ENCODE measurements around the gene ITSN2. TPM values are rescaled to one million over a fixed set of nuclear protein-coding genes. Genes with fewer than 3 reads are reported as not detected.
"Not testable (repeated sequence)": the region's sequence is repeated elsewhere in the genome, so short reads cannot be mapped to it uniquely, and the experiment has no call there.

ITSN2 gene
- total RNA-seq, 1 donor from 2014 or later = 49.6 TPM

DNA sequence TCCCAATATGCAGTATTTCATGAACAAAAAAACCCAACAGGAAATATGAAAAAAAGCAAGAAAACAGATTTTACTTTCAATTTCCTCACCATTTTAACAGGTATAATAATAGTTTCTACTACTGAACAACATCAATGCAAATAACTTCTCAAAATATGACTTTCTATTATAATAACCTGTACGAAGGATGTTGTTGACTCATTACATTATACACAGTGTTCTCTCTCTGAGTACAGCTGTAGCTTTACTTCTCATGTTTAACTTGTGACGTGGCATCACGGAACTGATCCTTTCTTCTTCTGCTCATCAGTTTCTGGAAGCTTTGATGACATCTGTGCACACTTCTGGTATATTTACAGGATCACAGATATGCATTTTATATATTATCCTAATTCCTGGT is 145.5 kb downstream of the ITSN2 start:
- no peak for DNase-seq (ENCODE audit: low spot score)

- DNase-seq (ENCODE audit: low spot score) = no peak
These were observed 148.9 kb downstream of the ITSN2 start for GRCh38 chr2:24211408-24211807.

- no peak for DNase-seq (ENCODE audit: low spot score)
These were observed 149.6 kb downstream of the ITSN2 start for GRCh38 chr2:24210723-24211122.

GRCh38 chr2:24210106-24210455 is 150.3 kb downstream of the ITSN2 start:
- no peak for DNase-seq (ENCODE audit: low spot score)

GRCh38 chr2:24209389-24210105 is 150.8 kb downstream of the ITSN2 start:
- no peak for DNase-seq (ENCODE audit: low spot score)

DNA sequence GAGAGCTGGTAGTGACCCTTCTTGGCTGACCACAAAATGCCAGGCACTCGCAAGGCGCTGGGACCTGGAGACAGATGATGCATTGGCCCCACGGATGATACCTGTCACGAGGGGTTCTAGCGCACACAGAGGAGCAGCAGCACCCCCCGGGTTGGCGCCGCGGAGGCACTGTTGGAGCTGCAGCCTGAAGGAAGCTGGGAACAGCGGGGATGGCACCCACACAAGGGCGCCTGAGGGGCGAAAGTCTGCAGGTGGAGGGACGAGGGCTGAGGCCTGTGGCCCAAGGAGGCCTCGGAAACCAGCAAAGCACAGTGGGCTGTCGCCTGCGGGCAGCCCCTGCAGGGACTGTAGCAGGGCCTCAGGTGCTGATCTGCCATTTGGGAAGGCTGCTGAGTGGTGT is 151.8 kb downstream of the ITSN2 start:
- no peak for DNase-seq (ENCODE audit: low spot score)

- DNase-seq (ENCODE audit: low spot score) = no peak
These were observed 153.0 kb downstream of the ITSN2 start for GRCh38 chr2:24207359-24207758.

DNA sequence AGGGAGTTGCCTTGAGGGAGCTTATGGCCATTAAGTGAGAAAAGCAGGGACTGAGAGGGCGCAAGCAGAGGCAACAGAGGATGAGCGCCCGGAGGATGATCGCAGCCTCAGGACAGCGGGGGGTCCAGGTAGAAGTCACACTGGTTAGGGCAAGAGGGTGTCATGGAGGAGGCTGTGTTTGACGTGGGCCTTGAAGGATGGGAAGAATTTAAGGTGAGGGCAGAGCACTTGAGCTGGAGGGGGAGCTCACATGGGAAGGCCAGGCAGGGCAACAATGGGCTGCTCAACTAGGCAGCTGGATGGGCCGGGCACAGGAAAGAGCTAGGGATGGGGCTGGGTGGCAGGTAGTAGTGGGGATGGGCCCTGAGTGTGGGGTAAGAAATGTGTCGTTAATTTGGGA is 153.6 kb downstream of the ITSN2 start:
- DNase-seq (ENCODE audit: low spot score) = no peak

GRCh38 chr2:24206242-24206641 is 154.1 kb downstream of the ITSN2 start:
- DNase-seq (ENCODE audit: low spot score) = no peak

DNA sequence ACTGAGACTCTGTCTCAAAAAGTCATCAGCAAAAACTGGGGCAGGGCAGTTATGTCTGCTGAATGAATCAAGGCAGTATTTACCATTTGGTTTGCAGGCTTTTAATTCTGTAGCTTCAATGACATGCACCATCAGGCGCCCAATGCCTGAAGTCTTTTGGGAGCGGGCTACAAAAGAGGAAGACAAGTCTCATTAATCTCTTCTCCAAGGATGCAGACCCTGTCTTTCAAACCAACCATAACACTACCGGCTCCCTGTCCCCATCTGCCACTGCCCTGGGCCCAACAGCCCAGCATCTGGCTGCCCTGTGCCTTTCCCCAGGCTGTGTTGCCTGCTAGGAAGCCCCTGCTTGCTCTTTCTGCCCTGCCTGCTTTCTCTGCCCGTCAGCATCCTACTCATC is 155.2 kb downstream of the ITSN2 start:
- DNase-seq (ENCODE audit: low spot score) = no peak

DNA sequence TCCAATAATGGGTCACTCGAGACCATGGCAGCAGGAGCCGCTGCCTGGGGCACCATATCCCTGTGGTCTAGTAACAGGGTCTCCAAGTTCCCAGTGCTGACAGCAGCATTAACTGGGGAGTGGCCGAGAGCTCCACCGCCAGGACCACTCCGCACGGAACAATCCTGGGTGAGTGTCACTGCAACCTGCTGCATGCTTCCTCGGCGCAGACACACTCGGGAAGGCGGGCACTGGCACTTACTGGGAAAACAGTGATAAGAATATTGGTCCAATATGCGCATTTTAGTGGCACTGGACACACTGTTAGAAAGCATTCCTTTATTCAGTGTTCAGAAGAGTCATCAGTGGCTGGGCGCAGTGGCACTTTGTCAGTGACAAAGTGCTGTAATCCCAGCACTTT is 155.8 kb downstream of the ITSN2 start:
- DNase-seq (ENCODE audit: low spot score) = no peak

GRCh38 chr2:24203787-24204150 is 156.6 kb downstream of the ITSN2 start:
- no peak for DNase-seq (ENCODE audit: low spot score)

- no peak for DNase-seq (ENCODE audit: low spot score)
These were observed 157.1 kb downstream of the ITSN2 start for GRCh38 chr2:24203029-24203786.

DNA sequence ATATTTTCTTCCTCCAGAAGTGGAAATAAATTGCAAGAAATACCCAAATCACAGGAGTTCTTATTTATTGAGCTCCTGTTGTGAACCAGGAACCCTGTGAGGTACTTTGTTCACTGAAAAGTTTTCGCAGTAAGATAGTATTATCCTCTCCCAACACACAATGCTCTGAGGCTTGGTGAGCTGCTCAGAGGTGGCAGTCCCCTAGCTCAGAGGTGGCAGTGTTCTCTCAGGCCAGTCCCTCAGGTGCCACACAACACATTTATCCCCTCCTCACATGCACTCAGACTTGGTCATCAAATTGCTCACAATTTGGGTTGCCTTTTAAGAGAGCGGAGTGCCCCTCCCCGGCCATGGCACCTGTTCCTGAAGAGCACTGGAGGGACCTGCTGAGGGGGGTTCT is 159.5 kb downstream of the ITSN2 start:
- no peak for DNase-seq (ENCODE audit: low spot score)

DNA sequence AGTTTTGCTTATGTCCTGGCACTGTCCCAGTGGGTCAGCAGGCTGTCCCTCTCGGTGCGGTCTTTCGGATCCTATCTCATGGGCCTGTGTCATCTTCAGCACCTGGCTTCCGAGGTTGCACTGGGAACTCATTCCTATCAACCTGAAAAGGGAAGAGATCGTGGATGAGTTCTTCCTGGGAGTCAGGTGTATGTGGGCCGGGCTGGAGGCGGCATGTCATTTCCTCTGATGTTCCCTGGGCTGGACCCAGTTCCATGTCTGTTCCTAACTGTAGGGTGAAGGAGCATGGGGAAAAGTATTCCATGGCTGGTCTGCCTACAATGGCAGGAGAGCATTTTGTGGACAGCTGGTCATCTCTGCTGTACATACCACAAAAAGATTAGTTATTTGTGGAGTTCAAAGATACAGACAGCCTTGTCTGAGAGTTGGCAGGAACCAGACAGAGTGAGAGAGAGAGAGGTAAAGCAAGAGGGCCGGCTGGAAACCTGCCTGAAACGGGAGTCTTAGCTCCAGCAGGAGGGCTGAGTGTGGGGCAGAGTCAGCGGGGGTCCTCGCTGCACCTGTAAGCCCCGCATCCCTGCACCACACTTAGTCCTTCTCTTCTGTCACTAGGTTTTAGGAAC is 160.3 kb downstream of the ITSN2 start:
- DNase-seq (ENCODE audit: low spot score) = no peak

DNA sequence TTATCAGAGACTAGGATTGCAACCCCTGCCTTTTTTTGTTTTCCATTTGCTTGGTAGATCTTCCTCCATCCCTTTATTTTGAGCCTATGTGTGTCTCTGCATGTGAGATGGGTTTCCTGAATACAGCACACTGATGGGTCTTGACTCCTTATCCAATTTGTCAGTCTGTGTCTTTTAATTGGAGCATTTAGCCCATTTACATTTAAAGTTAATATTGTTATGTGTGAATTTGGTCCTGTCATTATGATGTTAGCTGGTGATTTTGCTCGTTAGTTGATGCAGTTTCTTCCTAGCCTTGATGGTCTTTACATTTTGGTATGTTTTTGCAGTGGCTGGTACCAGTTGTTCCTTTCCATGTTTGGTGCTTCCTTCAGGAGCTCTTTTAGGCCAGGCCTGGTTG is 163.1 kb downstream of the ITSN2 start:
- DNase-seq (ENCODE audit: low spot score) = not testable (repeated sequence)

DNA sequence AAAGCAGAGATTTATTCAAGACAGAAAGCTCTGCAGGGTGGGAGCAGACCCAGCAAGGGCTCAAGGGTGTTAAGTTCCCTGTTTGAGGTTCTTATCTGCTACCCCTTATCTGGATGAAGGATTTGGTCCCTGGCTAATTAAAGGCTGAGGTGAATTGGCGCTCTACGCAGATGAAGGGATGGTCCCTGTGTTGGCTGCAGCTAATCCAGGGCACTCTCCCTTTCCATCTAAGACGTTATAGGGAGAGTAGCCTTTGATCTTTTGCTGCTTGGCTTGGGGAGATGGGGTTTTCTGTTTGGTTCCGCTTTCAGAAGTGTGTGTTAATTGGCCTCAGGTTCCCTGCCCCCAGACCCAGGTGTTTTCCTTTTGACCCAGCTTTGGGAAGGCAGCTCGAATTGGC is 168.5 kb downstream of the ITSN2 start:
- DNase-seq (ENCODE audit: low spot score) = no peak

DNA sequence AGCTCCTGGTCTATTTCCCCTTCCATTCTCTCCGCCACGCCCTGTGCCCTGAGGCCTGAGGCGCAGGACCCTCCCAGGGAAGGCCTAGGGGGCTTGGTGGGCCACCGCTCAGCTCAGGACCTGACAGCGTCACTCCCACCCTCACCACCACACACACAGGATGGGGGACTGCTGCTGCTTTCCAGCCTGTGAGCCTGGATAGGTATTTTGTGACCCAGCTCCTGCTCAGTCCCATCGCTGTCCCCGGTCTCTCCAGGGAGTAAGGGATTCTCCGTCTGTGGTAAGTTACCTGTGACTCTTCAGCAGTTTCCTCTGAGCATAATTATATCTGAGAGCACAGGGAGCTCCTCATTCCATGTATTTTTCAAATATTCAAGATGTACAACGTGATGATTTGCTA is 169.2 kb downstream of the ITSN2 start:
- no peak for DNase-seq (ENCODE audit: low spot score)

DNA sequence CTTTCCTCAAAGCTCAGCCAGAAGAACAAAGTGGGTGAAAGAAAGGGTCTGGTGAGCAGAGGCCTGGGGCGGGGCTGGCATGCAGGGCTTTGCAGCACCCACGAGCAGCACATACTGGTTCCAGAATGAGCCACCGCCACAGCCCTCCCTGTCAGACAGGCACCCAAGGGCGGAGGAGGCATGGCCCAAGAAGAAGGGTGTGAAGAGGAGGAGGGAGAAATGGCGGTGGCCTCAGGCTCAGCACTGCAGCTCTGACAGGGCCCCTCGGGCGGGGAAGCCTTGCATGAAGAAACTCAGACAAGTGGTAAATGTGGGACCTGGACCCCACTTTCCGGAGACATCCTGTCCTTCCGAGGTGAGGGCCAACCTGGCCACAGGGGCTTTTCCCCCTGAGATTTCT is 169.8 kb downstream of the ITSN2 start:
- no peak for DNase-seq (ENCODE audit: low spot score)

GRCh38 chr2:24189551-24189950 is 170.8 kb downstream of the ITSN2 start:
- DNase-seq (ENCODE audit: low spot score) = no peak

DNA sequence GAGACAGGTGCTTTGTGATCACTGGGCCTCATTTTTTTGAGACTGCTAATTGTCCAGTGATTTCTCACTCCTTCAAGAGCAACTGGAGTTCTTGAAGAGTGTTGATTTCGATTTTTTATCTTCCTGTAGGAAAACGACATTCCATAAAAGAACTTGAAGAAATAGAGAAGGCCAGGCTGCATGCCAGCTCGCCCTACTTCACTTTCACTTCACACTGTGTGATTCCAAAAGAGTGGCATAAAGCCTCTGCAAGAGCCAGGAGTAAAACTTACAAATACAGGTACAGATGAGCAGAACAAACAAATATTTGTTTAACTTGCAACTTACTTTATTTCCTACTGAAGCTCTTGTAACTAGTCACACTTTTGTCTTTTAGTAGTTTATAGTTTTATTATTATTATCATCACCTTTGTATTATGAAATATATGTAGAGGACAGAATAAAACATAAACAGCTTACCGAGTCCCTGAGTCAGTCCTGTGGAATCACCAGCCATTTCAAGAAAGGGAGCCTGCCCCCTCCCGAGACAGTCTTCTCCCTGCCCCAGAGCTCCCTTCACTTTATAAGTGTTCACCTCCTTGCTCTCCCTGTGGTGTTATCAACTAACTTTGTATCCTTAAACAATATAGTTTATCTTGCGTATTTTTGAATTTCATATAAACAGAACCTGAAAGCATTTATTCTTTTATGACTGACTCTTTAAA is 176.8 kb downstream of the ITSN2 start:
- DNase-seq (ENCODE audit: low spot score) = no peak

DNA sequence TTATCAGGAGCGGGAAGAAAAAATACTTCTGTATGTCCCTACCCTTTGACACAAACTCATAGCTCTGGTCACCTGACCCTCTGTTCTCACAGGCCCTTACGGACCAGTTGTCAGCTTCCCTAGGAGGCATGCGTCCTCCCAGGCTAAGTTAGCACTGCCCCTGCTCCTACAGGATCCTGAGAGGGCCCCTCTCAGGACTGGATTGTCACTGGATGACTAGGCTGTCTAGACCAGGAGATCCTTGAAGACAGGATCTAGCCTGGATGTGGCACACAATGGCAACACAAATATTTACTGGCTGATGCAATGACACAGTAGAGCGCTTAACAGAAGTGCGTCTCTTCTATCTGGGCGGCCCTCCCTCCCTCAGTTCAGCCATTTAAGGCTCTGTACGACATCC is 177.8 kb downstream of the ITSN2 start:
- DNase-seq (ENCODE audit: low spot score) = no peak

DNA sequence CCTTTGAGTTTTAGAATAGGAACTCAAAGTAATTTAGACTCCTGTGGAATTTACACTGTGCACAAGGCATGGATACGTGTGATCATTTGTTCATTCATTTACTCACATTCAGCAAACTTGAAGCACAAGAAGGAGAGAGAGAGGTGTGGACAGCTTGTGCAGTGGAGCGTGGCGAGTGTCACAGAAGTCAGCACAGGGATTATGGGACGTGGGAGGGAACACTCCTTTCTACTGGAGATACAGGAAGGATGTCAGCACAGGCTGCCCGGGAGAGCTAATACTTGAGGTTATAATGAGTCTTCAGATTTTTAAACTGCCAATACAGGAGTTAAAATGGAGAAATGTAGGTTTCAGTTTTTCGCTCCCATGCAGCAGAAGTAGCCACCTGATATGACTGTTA is 178.5 kb downstream of the ITSN2 start:
- DNase-seq (ENCODE audit: low spot score) = no peak
